ENCODE data around the gene SMARCC2.
"Not testable (repeated sequence)": the region's sequence is repeated elsewhere in the genome, so short reads cannot be mapped to it uniquely, and the experiment has no call there.

The SMARCC2 gene

DNA sequence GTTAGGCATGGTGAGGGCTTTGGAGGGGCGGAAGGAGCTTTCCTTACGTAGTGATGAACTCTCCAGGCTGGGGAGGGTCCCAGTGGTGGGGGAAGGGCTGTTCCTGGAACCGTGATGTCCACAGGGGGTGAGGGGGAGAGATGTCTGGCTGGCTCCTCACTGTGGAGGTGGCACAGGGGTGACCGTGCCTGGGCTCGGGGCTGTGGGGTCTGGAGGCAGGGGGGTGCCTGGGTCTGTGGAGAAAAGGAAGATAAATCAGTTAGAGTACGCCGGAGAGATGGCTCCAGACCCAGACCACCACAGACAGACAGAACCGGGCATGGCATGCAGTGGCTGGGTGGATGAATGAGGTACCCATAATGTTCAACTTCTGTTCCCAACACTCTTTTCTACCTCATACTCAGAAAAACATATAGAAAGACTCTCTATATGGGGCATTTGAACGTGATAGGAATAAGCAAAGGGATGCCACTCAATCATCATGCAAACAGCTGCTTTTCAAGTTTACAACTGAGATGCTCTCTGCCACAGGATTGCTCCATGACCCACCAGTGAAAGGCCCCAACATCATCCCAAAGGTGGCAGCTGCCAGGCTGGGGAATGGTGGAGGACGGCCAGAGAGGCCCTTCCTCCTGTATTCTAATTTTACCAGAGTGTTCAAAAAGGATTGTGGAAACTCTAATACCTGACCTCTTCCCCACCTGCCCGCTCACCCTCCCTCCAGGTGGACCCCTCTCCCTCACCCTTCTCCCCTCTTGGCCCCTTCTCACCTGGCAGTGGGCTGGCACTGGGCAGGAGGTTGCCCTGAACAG lies 25.5 kb downstream of the SMARCC2 start:
- DNase-seq (ENCODE audit: low spot score), result no peak

DNA sequence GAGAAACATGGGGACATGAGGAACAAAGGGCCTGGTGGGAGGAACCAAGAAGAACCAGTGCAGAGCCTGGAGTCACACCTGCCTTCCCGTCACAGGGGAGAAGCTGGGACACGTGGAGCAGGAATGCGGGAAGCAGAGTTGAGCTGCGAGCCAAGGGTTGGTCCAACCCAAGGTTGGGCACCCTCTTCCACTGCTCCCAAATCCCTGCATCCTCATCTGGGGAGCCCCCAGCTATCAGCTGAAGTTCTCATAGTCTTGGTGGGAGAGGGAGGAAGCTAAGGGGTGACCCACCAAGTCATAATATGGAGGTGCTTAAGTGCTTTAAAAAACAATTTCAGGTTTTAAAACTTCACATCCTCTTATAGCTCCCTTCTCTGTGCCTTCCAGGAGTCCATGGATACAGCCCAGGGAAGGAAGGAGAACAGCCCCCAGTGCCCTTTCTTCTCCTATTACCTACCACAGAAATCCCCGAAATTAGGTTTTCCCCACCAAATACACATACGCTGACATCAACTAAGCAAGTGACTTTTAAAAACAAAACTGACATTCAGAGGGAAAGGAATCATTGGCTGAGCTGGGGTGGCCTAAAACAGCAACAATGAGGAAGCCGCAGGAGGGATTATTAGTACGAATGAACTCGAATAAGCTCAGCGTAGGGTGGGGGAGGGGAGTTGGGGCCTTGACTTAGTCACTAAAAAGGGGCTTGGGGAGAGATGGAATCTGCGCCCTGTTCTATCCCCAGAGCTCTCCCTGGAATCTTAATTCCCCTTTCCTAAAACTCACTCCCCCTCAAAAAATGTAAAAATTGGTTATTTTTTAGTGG lies 26.6 kb downstream of the SMARCC2 start:
- DNase-seq (ENCODE audit: low spot score), result no peak

DNA sequence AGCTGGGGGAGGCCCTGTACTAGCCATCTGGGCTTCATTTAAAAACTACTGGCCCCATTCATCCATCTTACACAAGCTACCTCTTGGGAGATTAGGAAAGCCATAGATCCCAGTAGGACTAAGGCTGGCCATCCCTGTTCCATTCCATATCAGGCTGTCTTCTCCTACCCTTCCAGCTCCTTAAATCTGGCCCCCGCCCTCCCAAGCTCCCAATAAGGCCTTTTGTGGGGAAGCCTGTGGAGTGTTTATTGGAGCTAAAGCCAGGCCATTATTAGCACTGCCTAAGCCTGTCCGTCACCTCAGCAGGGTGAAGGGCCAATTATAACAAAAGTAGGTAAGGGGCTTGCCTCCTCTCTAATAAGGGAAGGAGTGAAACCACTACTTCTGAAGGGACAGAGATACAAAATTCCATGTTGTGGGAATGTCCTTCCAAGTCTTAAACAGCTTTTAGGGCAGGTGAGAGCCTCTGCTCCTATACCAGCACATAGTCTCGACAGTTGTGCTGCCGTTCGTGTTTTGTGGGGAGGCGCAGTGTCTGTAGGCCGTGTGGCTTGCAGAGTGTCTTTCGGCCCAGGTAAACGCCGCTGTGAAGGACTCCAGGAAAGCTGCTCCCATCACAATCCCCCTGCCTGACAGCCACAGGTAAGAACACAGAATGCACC lies 27.5 kb downstream of the SMARCC2 start:
- no peak for DNase-seq (ENCODE audit: low spot score)

DNA sequence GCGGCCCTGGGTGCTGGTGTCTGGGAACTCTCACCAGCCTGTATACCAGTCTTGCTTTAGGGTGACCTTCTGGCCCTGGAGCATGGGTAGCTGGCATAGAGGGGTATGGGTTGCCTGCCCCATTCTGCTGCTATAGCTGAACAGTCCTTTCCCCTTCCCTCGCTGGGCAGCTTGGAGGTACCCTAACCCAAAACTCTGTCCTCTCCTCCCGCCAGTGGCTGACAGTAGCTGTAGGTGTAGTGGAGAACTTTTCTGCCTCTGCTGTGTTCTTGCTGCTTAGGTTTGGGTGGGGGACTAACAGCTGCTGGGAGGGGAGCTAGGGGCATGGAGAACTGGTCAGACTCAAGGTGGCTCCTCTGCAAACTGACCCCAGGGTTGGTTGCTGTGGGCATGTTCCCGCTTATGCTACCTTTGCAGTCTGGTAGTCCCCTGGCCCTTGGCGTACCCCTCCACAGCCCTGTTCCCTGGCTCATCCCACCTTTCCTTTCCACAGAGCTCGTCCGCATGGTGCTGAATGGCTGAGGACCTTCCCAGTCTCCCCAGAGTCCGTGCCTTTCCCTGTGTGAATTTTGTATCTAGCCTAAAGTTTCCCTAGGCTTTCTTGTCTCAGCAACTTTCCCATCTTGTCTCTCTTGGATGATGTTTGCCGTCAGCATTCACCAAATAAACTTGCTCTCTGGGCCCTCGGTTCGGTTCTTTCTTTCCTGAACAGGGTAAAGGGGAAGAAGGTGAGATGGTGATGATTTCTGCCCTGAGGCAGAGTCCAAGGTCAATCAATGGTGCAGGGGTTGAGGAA lies 28.2 kb downstream of the SMARCC2 start:
- no peak for DNase-seq (ENCODE audit: low spot score)

DNA sequence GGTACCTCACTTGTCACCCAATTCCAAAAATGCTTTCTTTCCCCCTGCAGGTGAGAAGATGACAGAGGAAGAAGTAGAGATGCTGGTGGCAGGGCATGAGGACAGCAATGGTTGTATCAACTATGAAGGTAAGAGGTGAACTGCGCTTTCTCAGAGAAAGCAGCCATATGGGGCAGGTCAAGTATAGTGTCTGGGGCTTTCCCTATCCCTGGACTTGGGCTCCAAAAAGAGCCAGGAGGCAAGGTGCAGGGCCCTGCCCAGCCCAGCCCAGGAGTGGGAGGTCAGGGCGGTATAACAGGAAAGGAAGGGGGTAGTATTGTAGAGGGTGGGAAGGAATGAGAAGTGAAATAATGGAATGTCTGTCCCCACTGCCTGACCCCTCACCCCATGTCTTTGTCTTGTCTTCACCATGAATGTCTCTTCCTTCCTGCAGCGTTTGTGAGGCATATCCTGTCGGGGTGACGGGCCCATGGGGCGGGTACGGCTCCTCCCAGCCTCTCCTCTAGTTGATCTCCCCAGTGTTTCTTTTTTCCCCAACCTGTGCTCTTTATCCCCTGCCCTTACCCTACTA lies 29.0 kb downstream of the SMARCC2 start:
- DNase-seq (ENCODE audit: low spot score), result no peak

DNA sequence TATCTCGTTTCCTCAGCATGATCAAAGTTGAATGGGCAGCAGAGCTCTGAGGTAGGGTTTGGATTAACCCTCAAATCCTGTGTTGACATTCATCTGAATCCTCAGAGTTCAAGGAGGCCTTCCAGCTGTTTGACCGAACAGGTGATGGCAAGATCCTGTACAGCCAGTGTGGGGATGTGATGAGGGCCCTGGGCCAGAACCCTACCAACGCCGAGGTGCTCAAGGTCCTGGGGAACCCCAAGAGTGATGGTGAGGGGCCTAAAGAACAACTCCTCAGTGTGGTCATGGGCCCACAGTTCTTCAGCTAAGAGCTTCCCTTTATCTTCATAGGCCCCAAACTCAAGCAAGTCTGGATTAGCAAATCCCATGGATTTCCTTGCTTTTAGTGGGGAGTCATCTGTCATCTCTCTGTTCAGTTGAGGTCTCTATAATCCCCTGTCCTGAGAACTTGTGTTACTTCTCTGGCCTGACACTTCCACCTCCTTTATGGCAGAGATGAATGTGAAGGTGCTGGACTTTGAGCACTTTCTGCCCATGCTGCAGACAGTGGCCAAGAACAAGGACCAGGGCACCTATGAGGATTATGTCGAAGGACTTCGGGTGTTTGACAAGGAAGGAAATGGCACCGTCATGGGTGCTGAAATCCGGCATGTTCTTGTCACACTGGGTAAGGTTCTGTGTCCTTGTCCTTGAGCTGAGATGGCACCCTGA lies 29.6 kb downstream of the SMARCC2 start:
- no peak for DNase-seq (ENCODE audit: low spot score)

DNA sequence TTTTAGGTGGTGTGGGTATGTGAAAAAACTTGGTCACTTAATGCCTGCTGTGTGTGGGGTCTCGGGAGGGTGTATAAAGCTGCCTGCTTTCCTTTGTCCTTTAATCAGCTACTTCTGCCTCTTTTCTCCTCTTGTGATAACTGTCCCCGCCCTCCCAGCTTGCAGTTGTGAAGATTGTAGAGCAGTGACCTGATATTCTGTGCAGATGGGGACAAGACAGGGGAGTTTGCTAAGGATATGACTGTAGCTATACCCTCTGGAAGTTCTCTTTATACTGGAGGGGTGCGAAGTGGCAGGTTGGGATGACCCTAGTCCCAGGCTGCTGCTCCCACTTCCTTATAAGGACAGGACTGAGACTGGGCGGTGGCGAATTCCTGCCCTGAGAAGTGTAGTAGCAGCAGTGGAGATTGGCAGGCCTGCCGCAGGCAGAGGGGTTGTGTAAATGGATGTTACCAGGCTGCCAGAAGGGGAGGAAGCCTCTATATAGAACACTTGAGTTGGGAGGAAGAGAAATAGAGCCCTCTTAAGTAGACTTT lies 30.3 kb downstream of the SMARCC2 start:
- DNase-seq (ENCODE audit: low spot score), result peak; percentile 78

DNA sequence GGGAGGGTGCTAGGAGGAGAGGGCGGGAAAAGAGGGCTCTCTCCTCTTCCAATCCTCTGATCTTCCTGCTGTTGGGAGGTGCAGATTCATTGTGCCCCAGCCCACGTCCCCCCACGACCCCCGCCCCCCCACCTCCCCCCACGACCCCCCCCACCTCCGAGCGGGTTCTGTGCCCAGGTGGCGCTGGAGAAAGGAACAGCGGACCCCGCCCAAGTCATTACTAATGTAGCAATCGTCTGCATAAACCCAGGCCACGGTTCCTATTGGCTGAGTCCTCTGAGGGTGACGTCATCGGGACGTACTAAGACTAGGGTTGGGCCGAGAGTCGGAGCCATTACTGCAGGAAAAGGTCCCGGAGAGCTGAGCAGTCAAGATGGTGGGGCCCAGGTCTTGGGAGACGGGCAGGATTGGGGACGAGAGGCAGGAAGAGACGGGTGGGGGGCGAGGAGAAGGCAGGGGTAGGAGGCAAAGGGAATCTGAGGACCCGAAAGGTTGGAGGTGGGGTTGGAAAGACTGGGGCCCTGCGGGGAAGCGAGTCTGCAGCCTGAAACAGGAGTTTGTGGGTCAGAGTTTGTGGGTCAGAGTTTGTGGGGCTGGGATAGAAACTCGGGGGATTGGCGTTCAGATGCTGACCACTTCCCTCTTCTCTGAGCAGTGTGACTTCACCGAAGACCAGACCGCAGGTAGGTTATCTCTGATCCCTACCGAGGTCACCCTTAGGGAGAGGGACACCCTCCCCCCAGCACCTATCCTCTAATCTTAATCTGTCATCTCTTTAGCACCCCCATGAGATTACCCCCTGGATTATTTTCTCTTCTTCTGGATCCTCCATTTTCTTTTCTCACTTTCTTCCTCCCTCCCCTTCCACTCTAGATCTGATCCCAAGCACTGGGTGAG lies 31.0 kb downstream of the SMARCC2 start, which contains the start of gene MYL6:
MYL6 (plus strand) TSS at position 331 of the 897 bp plus-strand sequence; CDS start at position 374, 43 bp downstream.
- peak; percentile 97 for DNase-seq (ENCODE audit: low spot score)

DNA sequence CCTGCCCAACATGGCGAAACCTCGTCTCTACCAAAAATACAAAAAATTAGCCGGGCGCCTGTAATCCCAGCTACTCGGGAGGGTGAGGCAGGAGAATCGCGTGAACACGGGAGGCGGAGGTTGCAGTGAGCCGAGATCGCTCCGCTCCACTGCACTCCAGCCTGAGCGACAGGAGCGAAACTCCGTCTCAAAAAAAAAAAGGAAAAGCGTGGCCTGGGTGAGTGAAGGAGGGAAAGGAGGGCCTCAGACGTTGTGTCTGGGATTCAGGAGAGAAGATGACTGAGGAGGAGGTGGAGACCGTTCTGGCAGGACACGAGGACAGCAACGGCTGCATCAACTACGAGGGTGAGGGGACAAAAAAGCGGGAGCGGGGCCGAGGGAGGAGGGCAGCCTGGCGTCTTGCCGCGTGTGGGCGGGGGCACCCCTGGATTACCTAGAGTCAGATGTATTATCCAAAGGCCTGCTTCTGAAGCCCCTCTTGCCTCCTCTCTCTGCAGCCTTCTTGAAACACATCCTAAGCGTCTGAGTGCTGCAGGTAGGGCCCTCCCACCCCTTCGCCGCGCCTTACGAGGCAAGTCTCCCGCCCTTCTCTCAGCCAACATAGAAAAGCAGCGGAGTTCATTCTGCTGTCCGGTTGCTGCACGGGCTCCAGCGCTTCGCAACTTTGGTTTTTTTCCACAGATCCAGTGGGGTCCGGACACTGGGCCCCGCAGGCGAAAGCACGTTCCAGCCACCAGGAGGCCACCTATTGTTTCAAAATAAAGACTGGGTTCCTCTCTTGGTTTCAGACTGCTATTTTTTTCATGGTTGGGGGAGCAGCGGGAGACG lies 31.9 kb downstream of the SMARCC2 start:
- DNase-seq (ENCODE audit: low spot score), result peak; percentile 90

DNA sequence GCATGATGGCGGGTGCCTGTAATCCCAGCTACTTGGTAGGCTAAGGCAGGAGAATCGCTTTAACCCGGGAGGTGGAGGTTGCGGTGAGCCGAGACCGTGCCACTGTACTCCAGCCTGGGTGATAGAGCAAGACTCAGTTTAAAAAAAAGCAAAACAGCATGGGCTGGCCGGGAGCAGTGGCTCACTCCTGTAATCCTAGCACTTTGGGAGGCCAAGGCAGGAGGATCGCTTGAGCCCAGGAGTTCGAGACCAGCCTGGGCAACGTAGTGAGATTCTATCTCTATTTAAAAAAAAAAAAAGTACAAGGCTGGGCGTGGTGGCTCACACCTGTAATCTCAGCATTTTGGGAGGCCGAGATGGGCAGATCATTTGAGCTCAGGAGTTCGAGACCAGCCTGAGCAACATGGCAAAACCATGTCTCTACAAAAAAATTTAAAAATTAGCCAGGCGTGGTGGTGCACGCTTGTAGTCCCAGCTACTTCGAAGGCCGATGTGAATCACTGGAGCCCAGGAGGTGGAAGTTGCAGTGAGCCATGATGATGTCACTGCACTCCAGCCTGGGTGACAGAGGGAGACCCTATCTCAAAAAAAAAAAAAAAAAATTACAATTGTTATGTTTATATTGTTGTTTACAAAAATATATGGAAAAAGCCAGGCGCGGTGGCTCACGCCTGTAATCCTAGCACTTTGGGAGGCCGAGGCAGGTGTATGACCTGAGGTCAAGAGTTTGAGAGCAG lies 32.7 kb downstream of the SMARCC2 start:
- not testable (repeated sequence) for DNase-seq (ENCODE audit: low spot score)

DNA sequence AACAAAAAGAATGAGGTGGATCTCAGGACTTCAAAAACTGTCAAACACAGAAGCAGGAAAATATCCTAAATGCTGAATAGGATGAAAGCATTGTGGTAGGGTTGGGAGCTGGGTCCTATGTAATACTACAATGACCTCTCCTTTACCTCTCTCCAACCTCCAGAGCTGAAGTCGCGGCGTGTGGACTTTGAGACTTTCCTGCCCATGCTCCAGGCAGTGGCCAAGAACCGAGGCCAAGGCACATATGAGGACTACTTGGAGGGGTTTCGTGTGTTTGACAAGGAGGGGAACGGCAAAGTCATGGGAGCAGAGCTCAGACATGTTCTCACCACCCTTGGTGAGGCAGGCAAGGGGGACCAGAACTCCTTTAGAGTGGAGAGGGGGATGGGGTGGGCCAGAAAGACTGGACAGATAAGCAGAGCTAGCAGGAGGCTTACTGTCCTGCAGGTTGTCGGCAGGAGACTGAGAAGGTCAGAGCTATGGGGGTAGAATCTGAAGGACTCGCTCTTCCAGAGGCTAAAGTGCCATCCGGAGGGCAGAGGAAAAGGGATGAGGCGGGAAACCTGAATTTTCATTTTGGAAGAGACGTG lies 33.9 kb downstream of the SMARCC2 start:
- no peak for DNase-seq (ENCODE audit: low spot score)

DNA sequence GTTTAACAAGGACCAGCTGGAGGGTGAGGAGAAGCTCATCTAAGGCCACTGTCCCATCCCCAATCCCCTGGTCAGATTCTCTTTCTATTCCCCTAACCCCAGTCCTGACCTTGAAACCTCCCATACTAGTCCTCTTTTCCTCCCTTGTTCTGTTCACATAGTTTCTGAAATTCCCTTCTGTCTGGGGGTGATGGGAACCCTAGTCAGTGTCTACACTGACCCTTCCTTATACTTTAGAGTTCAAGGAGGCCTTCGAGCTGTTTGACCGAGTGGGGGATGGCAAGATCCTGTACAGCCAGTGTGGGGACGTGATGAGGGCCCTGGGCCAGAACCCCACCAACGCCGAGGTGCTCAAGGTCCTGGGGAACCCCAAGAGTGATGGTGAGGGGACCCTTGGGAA lies 34.5 kb downstream of the SMARCC2 start:
- DNase-seq (ENCODE audit: low spot score), result no peak

DNA sequence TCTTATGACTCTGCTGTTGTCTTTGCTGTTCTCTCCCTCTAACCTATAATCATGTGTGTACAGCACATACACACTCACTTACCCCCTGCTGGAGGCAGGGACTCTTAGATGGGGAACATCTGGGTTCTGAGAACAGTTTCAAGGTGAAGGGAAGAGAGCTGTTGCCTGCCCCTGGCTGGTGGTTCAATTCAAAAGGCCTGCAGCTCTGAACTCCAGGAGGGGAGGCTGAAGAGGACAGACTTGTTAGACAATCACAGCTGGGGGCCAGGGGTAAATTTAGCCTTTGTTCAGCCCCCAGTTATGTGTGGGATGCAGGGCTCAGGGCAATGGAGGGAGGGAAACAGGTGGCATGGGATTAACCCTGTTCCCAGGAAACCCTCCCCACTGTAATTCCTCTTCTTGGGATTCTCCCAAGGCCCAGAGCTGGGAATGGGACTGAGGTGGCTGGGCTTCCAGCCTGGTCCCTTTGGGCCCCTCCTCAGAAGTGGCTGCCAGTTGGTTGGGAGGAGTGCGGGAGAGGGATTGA lies 35.0 kb downstream of the SMARCC2 start:
- DNase-seq (ENCODE audit: low spot score), result no peak

DNA sequence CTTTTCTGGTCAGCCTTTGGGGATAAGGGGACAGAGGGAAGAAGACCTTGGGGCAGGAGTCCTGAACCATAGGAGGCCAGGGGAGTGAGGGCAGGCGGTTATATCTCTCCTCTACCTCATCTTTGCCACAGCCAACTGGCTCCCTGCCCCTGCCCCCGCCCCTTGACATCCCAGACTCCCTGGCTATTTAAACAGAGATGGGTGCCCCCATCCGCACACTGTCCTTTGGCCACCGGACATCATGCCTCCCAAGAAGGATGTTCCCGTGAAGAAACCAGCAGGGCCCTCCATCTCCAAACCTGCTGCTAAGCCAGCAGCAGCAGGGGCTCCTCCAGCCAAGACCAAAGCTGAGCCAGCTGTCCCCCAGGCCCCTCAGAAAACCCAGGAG lies 35.6 kb downstream of the SMARCC2 start:
- no peak for DNase-seq (ENCODE audit: low spot score)

DNA sequence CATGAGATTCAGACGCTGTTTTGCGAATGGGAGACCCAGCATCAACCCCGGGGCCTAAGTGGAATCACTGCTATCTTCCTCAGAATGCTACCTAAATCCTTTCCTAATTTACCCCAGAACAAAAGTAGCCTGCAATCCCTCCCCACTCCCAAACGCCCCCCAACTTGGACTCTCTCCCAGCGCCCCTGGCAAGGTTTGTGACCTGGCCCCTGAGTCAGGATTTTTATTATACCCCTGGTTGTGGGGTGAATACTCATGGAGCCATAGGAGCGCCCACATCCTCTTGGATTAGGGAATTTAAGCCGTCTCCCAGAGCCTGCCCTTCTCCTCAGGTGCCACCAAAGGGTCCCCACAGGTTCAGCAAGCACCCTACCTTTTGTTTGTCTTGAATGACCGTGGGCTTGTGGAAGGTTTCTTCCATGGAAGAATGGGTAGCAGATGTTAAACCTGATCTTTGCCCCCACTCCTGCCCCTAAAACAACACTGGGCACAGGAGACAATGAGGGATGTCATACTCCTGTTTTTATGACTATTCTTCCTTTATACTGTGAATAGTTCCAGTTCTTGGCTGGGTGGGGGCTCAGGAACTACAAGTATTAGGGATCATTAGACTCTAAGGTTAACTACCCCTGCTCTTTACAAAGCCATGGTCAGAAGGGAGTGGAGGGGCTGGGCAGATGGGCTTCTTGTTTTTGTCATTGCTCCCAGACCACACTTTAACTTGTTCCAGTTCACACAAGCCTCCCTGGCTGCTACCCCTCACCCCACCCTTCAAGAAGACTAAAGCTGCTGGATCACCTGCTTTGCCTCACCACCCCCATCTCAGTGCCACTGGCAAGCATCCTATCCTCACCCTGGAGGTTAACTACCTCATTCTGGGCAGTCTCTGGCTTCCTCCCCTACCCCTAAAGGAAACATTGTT lies 36.3 kb downstream of the SMARCC2 start:
- DNase-seq (ENCODE audit: low spot score), result no peak

DNA sequence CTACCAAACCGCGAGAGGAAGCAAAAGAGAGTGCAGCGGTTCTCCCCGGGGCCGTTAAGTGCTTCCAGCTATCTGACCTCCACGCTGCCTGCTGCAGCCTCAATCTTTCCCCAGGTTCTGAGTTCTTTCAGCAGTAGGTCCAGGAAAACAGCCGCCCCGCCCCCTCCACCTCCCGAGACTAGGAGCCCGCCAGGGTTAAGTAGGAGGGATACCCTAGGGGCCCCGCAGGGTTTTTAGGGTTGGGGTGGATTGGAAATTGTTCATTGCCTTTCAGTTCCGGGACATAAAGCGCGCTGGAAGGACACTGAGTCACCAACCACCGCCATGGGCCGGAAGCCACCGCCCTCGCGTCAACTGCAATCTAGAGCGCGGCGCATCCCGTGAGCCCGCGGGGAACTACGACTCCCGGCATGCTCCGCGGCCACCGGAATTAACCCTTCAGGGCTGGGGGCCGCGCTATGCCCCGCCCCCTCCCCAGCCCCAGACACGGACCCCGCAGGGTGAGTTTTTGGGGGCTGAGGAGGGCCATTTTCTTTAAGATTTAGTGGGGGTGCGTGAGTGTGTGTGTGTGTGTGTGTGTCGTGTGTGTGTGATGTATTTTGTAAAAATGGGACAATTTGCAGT lies 37.0 kb downstream of the SMARCC2 start, which contains the start of gene MYL6B:
MYL6B (plus strand) TSS at position 456 of the 624 bp plus-strand sequence. CDS start 1,332 bp downstream, outside the sequence.
- peak; percentile 97 for DNase-seq (ENCODE audit: low spot score)
